NCI-H526 (cell line): Measurements from ENCODE around the gene ROR1.

Experiments
- DNase-seq, 2 experiments: peaks; one replicate each; lab custom pipeline; 2025; lab: John Stamatoyannopoulos, UW

The ROR1 gene

DNA sequence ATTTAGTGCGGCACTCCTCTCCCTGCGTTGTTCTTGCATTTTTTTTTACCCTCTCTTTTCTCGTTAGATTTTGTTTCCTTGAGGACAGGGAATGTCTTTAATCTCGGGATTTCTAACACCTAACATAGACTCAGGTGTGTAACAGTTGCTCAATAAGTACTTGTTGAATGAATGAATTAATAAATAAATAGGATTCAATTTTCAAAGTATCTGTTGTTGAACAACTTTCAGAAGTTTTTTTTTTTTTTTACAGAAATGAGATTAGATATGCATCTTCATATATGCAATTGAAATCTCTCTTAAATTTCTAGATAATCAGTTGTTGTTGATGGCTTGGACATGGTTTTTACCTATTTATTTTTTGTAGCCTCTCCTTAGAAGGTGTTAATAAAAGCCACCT is 83.1 kb downstream of the ROR1 start:
- no peak for DNase-seq

GRCh38 chr1:63857478-63857877 is 83.7 kb downstream of the ROR1 start:
- no peak for DNase-seq

- DNase-seq: no peak
These were observed 84.3 kb downstream of the ROR1 start for GRCh38 chr1:63858153-63858552.

DNA sequence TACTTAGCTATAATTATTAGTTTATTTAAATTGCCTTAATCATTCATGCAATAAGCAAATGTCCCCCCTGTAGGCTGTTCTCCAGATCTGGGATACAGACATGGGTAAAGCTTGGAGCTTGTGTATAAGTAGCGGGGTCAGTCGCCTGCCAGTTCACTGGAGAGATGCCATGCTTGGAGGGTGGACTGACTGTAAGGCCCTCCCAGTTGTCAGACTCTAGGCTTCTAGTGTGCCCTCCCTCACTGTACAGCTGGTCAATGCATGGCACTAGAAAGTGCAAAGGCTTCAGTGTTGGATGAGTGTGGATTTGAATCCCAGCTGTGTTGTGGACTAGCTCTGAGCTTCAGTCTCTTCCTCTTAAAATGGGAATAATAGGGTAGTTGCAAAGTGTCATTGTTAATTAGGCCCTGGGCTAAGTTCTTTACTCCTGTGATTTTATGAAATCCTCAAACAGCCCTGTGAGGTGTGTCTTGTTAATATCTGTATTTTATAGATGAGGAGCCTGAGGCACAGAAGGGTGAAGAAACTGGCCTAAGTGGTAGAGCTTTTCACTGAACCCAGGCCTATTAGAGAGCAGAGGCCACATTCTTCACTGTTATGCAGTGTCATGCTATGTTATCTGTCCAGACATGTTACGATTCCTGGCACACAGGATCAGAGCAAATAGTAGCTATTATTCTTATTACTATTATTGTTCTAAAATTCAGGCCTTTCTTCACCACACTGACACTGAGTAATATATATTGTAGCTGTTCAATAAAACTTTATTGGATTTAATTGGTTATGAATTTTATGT is 85.9 kb downstream of the ROR1 start:
- no peak for DNase-seq

DNA sequence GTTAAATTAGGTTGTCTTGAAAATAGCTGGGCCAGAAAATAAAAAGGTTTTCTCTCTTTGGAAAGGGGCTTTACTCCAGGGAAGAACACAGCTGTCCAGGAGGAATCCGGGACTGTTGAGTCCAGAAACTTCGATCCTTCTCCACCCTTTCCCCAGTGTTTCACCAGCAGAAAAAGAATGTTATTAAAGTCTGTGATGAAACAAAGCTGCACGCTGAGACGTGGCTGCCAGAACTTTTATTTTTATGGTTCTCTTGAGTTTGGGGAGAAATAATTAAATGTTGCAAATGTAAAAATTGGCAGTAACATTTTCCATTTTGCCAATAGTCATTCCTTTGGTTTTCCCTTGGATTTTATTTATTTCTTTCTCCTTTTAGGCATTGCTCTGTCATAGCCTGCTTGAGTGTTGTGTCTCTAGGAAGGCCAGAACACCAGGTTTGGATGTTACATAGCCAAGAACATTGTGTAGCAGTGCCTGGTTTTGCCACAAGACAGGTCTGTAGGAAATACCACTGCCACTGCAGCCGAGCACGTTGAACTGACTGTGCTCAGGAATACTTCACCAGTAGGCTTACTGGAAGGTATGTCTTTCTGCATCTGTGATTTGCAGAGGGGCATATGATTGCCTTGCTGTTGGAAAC is 87.4 kb downstream of the ROR1 start:
- no peak for DNase-seq

DNA sequence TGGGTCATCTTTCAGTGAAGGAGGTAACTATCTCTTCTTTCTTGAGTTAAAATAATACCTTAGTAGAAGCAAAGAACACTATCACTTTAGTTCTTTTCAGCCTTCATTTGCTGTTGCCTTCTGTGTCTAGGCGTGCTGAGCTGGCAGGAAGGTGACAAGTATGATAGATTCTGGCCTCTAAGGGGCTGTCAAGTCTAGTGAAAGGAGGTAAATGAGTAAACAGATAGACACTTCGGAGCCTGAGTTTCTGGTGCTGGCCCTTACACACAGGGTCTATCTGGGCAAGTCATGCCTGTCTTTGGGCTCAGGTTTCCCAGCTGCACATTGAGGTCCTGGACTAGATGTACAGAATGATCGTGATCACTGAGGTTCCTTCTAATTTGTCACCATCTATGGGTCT is 89.3 kb downstream of the ROR1 start:
- no peak for DNase-seq

- no peak for DNase-seq
These were observed 90.4 kb downstream of the ROR1 start for GRCh38 chr1:63864224-63864641.

DNA sequence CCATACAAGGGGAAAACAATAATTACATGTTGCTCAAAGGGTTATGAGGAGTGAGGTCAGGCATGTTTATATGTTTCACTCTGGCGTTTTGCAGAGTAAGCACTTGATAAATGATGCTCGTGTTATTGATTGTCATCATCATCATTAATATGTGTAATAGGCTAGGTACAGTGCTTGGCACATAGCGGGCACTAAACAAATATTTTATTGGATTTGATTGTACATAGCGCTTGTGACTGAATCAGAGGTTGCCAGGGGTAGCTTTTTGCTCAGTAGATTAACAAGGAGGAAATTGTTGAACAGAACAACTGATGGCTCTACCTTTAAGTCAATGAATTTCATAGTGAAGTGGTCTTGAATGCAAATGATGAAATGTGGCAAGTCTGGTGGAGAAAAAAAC is 91.7 kb downstream of the ROR1 start:
- no peak for DNase-seq

GRCh38 chr1:63866084-63866483 is 92.3 kb downstream of the ROR1 start:
- DNase-seq: no peak

GRCh38 chr1:63867429-63868176 is 93.8 kb downstream of the ROR1 start:
- no peak for DNase-seq

DNA sequence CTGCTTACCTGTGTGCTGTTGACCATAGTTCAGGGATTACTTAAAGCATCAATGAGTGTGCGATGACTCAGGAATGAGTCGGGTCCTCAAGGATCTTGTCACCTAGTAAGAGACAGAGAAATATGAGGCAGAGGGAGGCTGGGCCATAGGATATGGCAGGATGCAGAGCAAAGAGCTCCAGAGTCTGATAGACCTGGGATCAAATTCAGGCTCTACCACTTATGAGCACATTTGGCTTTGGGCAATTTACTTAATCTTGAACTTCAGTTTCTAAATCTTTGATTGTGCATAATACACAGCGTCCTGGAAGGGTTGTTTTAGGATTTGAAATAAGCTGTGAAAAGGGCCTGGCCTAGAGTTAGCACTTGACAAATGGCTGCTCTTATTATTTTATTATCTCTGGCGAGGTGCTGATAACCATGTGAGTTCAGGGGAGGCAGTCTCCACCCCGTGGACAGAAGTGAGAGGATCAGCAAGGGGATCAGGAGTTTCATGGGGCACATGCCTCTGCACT is 94.5 kb downstream of the ROR1 start:
- no peak for DNase-seq

- DNase-seq: no peak
These were observed 96.3 kb downstream of the ROR1 start for GRCh38 chr1:63870152-63870551.

DNA sequence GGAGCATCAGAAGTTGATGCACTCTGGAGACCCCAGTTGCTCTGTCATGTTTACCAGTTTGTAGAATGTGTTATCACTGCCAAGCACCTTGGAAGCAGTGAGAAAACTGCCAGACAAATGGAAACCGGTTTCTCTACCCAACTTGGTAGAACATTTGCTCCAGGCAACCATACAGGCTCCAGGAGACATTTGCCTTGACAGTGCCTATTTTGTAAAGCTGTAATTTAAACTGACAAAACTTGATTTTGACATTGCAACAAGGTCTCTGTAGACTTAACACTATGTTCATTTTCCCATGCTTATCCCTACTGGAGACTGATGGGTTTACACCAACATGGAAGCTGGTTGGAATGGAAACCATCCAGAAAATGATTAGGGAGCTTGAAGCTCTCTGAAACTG is 97.6 kb downstream of the ROR1 start:
- DNase-seq: no peak

GRCh38 chr1:63873751-63874150 is 99.9 kb downstream of the ROR1 start:
- DNase-seq: no peak

DNA sequence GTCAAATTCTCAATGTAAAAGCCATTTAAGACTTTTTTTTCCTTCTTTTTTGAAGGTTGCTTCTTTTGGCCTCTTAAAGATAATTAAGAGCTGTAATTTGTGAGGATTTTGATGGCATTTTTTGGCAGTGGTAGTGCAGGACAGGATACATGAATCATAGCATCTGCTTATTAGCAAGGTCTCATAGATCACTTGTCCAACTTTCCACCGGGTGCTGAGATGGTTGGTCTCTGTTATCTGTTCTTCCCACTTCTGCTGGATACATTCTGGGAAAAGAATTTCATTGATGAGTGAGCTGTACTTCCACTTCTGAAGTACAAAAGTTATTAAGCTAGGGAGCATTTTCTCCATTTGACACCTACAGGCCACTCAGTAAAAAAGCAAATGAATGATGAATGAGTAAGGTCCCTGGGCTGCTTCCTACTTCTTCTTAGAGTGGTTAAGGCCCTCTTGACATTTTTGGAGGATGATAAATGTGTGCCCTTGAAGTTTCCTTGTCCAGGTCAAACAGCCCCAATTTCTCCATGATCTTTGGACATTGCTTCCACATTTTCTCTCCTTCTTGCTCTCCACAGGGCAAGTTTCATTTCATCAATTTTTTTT is 100.6 kb downstream of the ROR1 start:
- no peak for DNase-seq

- no peak for DNase-seq
These were observed 101.8 kb downstream of the ROR1 start for GRCh38 chr1:63875636-63876035.

GRCh38 chr1:63877021-63877767 is 103.4 kb downstream of the ROR1 start:
- DNase-seq: no peak

GRCh38 chr1:63877816-63878215 is 104.0 kb downstream of the ROR1 start:
- no peak for DNase-seq

DNA sequence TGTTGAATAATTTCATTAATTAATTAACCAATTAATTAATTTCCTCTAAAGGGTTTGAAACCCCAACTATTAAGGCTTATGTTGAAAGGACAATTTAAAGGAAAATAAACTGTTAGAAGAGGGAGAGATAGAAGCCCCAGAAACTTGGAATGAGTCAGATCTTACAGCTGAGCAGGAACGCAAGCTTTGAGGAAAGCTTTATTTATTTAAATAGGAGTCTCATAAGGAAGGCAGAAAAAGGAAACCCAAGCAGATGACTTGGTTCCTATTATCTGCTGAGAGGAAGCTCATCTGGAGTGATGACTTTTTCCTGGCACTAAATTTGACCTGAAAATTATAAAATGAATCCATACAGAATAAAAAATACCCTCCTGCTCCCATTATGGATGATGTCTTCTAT is 105.1 kb downstream of the ROR1 start:
- DNase-seq: no peak

DNA sequence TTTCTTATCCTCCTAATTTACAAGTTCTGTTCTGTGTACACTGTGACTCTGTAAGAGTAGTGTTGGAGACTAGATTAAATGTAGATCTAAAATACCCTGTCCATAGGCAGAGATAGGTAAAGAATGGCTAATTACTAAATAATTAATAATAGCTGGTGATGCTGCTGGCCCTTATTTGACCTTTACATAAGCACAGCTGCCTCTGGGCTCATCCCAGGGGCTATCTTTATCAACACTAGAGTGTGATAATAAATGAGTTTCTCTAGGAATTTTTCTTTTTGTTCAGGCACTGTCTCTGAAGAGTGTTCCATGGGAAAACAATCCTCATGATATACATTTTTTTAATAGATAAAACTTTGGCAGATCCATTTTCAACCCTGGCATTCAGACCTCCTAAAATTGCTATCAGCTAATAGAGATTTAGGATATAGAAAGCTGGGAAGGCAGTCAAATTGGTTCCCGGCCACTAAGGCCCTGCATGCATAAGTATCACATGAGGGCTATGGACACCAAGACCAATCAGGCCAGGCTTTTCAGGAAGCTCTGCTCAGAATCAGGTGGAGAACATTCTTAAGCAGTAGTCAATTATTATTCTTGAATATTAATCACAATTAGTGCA is 107.2 kb downstream of the ROR1 start:
- no peak for DNase-seq

DNA sequence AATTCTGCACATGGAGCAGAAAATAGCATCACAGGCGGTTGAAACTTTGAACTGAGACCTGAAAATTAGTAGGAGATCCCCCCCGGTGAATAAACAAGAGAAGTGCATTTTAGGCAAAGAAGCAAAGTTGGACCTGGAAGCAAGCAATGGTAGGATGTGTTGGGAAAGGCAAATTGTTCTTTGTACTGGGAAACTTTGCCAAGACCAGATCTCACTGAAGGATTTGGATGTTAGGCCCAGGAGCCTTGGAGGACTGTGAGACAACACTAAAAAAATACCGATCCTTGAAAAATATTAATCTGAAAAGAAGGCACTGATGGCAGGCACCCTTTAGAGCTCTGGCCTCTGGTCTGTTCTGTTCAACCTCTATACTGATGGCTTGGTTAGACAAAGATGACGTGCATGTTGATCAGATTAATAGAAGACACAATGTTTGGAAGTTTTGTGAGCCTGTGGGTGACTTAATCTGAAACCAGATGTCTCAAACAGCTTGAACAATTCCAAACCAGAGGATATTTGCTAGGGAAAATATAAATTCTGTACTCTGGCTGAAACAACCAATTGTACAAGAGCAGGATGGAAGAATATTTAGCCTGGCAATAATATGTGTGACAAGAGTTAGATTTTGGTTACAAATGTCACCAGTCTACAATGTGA is 108.4 kb downstream of the ROR1 start:
- no peak for DNase-seq
